Activated CD4-positive, alpha-beta T cell treated with anti-CD3 and anti-CD28 coated beads for 36 hours (primary cell): ENCODE results near the gene BTG4. TPM values are rescaled to one million over a fixed set of nuclear protein-coding genes. Genes with fewer than 3 reads are reported as not detected.

Experiments used
- ATAC-seq: fragments of 200-7000 bp; cut with Tn5 transposase; one replicate; pipeline ENCODE4 v1.10.0; 2021; ENCODE audit warnings: mild to moderate bottlenecking, moderate library complexity
- CTCF ChIA-PET: fragments of 350-600 bp; sonication (Branson Sonifier 250); formaldehyde crosslinking; loops from one replicate; lab custom pipeline; 2021; ENCODE audit warnings: antibody characterized with exemption; lab: Charles Lee
- POLR2A ChIA-PET: fragments of 350-600 bp; sonication (Branson Sonifier 250); formaldehyde crosslinking; loops from one replicate; lab custom pipeline; 2021; ENCODE audit warnings: antibody characterized with exemption, inconsistent platforms; lab: Charles Lee
- DNase-seq: peaks from one replicate; pipeline ENCODE4 v3.0.0-alpha.2; 2020
- H3K27ac Mint-ChIP-seq: one replicate; pipeline ENCODE4 v1.8.0; 2021; ENCODE audit warnings: mixed read lengths
- H3K27me3 Mint-ChIP-seq: one replicate; pipeline ENCODE4 v1.8.0; 2021; ENCODE audit warnings: mixed read lengths
- H3K36me3 Mint-ChIP-seq: one replicate; pipeline ENCODE4 v1.8.0; 2021; ENCODE audit warnings: low read depth, mixed read lengths
- H3K4me1 Mint-ChIP-seq: one replicate; pipeline ENCODE4 v1.8.0; 2021; ENCODE audit warnings: mixed read lengths
- H3K4me3 Mint-ChIP-seq: one replicate; pipeline ENCODE4 v1.8.0; 2021; ENCODE audit warnings: mild to moderate bottlenecking, moderate library complexity, mixed read lengths
- H3K9me3 Mint-ChIP-seq: one replicate; pipeline ENCODE4 v1.8.0; 2021; ENCODE audit warnings: low read depth, mixed read lengths
- intact Hi-C, 2 experiments: fragments of 100-400 bp; cut with DNase I in 1 of 2; cut with micrococcal nuclease in 1 of 2; formaldehyde crosslinking; loops; one replicate each; pipeline versions ENCODE4 v1.14.2 to v1.15.1; 2022 to 2024; cut with DNase I, micrococcal nuclease
- total RNA-seq, 2 experiments: library from RNA; stranded (reverse); gene quantifications; one replicate each; pipeline ENCODE4 v1.2.3, GENCODE V29; 2021

BTG4 gene
- total RNA-seq, 2 experiments from 2014 or later = not detected

GRCh38 chr11:111523343-111523742, 11.2 kb upstream of the BTG4 start:
- ATAC-seq (peak; percentile 77), DNase-seq (peak; percentile 53)
- H3K27ac Mint-ChIP-seq = peak overlapping the region; percentile 2
- peaks cover 5% of the 10 kb centered on the region for H3K27me3 Mint-ChIP-seq
- ChIA-PET CTCF (interaction anchor here (0.6 to 1.6 kb wide), 4 partner anchors 10 to 316 kb away, joined by 3 to 6 read pairs (median 4); partner anchors contain the start of gene BTG4), POLR2A (interaction anchor here (0.7 kb wide), 1 partner anchor 8 kb away, joined by 5 read pairs; no protein-coding TSS in a partner anchor)
- H3K36me3 Mint-ChIP-seq = no peaks in the 10 kb centered on the region
- H3K4me1 Mint-ChIP-seq = peaks cover 59% of the 10 kb centered on the region
- no peak overlapping the region for H3K4me3 Mint-ChIP-seq
- H3K9me3 Mint-ChIP-seq = no peaks in the 10 kb centered on the region
- intact Hi-C loops = loop anchor here in 1 of 2 experiments (5.0 to 10.0 kb wide), 2 partner anchors 691 to 1089 kb away; no protein-coding TSS in a partner anchor

- no peak overlapping the region for H3K4me3 Mint-ChIP-seq
- POLR2A ChIA-PET = interaction anchor here (0.7 kb wide), 1 partner anchor 9 kb away, joined by 5 read pairs; no protein-coding TSS in a partner anchor
- ATAC-seq (no peak), DNase-seq (no peak)
- H3K4me1 Mint-ChIP-seq = peaks cover 52% of the 10 kb centered on the region
- no peaks in the 10 kb centered on the region for H3K36me3 Mint-ChIP-seq
- CTCF ChIA-PET = interaction anchor here (1.6 kb wide), 1 partner anchor 9 kb away, joined by 6 read pairs; the partner anchor contains the start of gene BTG4
- intact Hi-C loops = loop anchor here in 1 of 2 experiments (5.0 to 10.0 kb wide), 2 partner anchors 690 to 1088 kb away; no protein-coding TSS in a partner anchor
- no peaks in the 10 kb centered on the region for H3K9me3 Mint-ChIP-seq
- peaks cover 5% of the 10 kb centered on the region for H3K27me3 Mint-ChIP-seq
- no peak overlapping the region for H3K27ac Mint-ChIP-seq
Measured at GRCh38 chr11:111522426-111522825, 10.2 kb upstream of the BTG4 start.

GRCh38 chr11:111521135-111521534, 8.9 kb upstream of the BTG4 start:
- ATAC-seq = peak; percentile 28
- Mint-ChIP-seq H3K27me3 (peaks cover 5% of the 10 kb centered on the region), H3K9me3 (no peaks in the 10 kb centered on the region), H3K4me3 (no peak overlapping the region), H3K4me1 (peaks cover 43% of the 10 kb centered on the region), H3K27ac (no peak overlapping the region), H3K36me3 (no peaks in the 10 kb centered on the region)
- ChIA-PET POLR2A (interaction anchor here (0.7 kb wide), 1 partner anchor 150 kb away, joined by 3 read pairs; no protein-coding TSS in a partner anchor), CTCF (interaction anchor here (0.7 kb wide), 1 partner anchor 411 kb away, joined by 4 read pairs; no protein-coding TSS in a partner anchor)
- intact Hi-C loops = loop anchor here in 1 of 2 experiments (5.0 to 10.0 kb wide), 2 partner anchors 689 to 1086 kb away; no protein-coding TSS in a partner anchor
- no peak for DNase-seq

- no peaks in the 10 kb centered on the region for H3K9me3 Mint-ChIP-seq
- intact Hi-C loops = loop anchor here in 1 of 2 experiments (5.0 to 10.0 kb wide), 2 partner anchors 688 to 1086 kb away; no protein-coding TSS in a partner anchor
- ChIA-PET POLR2A (interaction anchor here (0.7 kb wide), 1 partner anchor 150 kb away, joined by 3 read pairs; no protein-coding TSS in a partner anchor), CTCF (interaction anchor here (0.7 kb wide), 1 partner anchor 412 kb away, joined by 4 read pairs; no protein-coding TSS in a partner anchor)
- no peak for ATAC-seq
- H3K4me3 Mint-ChIP-seq = no peak overlapping the region
- H3K27ac Mint-ChIP-seq = no peak overlapping the region
- no peak for DNase-seq
- peaks cover 37% of the 10 kb centered on the region for H3K4me1 Mint-ChIP-seq
- peaks cover 5% of the 10 kb centered on the region for H3K27me3 Mint-ChIP-seq
- H3K36me3 Mint-ChIP-seq = no peaks in the 10 kb centered on the region
Measured at GRCh38 chr11:111520560-111520959, 8.4 kb upstream of the BTG4 start.

- H3K36me3 Mint-ChIP-seq = no peaks in the 10 kb centered on the region
- no peak overlapping the region for H3K4me3 Mint-ChIP-seq
- H3K9me3 Mint-ChIP-seq = no peaks in the 10 kb centered on the region
- no peak for ATAC-seq
- intact Hi-C loops = no loop called here
- DNase-seq = no peak
- H3K4me1 Mint-ChIP-seq = peaks cover 35% of the 10 kb centered on the region
- H3K27ac Mint-ChIP-seq = no peak overlapping the region
- ChIA-PET POLR2A (no interaction called here), CTCF (interaction anchor here (0.6 to 1.5 kb wide), 2 partner anchors 44 to 64 kb away, joined by 3 to 4 read pairs; no protein-coding TSS in a partner anchor)
- H3K27me3 Mint-ChIP-seq = peaks cover 16% of the 10 kb centered on the region
Measured at GRCh38 chr11:111518668-111519067, 6.5 kb upstream of the BTG4 start.

GRCh38 chr11:111515591-111515990, 3.4 kb upstream of the BTG4 start:
- H3K36me3 Mint-ChIP-seq = no peaks in the 10 kb centered on the region
- no peak overlapping the region for H3K4me3 Mint-ChIP-seq
- DNase-seq = no peak
- H3K9me3 Mint-ChIP-seq = no peaks in the 10 kb centered on the region
- ChIA-PET CTCF (no interaction called here), POLR2A (no interaction called here)
- peaks cover 24% of the 10 kb centered on the region for H3K4me1 Mint-ChIP-seq
- H3K27me3 Mint-ChIP-seq = peaks cover 30% of the 10 kb centered on the region
- ATAC-seq = no peak
- intact Hi-C loops = loop anchor here in 1 of 2 experiments (2.0 kb wide), 1 partner anchor 15 kb away; no protein-coding TSS in a partner anchor
- no peak overlapping the region for H3K27ac Mint-ChIP-seq

GRCh38 chr11:111514216-111515031, 2.2 kb upstream of the BTG4 start, which contains the start of gene HOATZ:
Gene HOATZ, plus strand, starts transcription at chr11:111514778. Its CDS starts 7 bp downstream, at chr11:111514785.
- DNase-seq = peak; percentile 46
- ChIA-PET CTCF (interaction anchor here (0.6 to 2.5 kb wide), 7 partner anchors 8 to 231 kb away, joined by 3 to 6 read pairs (median 3); no protein-coding TSS in a partner anchor), POLR2A (no interaction called here)
- Mint-ChIP-seq H3K4me1 (peaks cover 20% of the 10 kb centered on the region), H3K4me3 (peak within 1 kb of the TSS; percentile 2), H3K9me3 (no peaks in the 10 kb centered on the region), H3K27ac (no peak within 1 kb of the TSS), H3K27me3 (peaks cover 34% of the 10 kb centered on the region), H3K36me3 (no peaks in the 10 kb centered on the region)
- intact Hi-C loops = loop anchor here in 1 of 2 experiments (2.0 kb wide), 1 partner anchor 16 kb away; no protein-coding TSS in a partner anchor
- ATAC-seq = peak; percentile 23

- H3K9me3 Mint-ChIP-seq = no peaks in the 10 kb centered on the region
- H3K4me1 Mint-ChIP-seq = peaks cover 17% of the 10 kb centered on the region
- CTCF ChIA-PET = interaction anchor here (0.6 to 2.5 kb wide), 13 partner anchors 9 to 127 kb away, joined by 3 to 6 read pairs (median 3); no protein-coding TSS in a partner anchor
- DNase-seq (no peak), ATAC-seq (peak; percentile 45)
- intact Hi-C loops = no loop called here
- H3K27ac Mint-ChIP-seq = no peak overlapping the region
- H3K27me3 Mint-ChIP-seq = peaks cover 35% of the 10 kb centered on the region
- POLR2A ChIA-PET = interaction anchor here (1.0 kb wide), 1 partner anchor 18 kb away, joined by 4 read pairs; no protein-coding TSS in a partner anchor
- no peak overlapping the region for H3K4me3 Mint-ChIP-seq
- H3K36me3 Mint-ChIP-seq = no peaks in the 10 kb centered on the region
Measured at GRCh38 chr11:111513240-111513605, 1.0 kb upstream of the BTG4 start.

GRCh38 chr11:111510311-111510710, 1.9 kb downstream of the BTG4 start:
- Mint-ChIP-seq H3K9me3 (peaks cover 3% of the 10 kb centered on the region), H3K4me3 (no peak overlapping the region), H3K4me1 (peaks cover 17% of the 10 kb centered on the region), H3K27ac (no peak overlapping the region), H3K27me3 (peaks cover 43% of the 10 kb centered on the region), H3K36me3 (no peaks in the 10 kb centered on the region)
- ChIA-PET CTCF (interaction anchor here (0.7 kb wide), 1 partner anchor 88 kb away, joined by 3 read pairs; no protein-coding TSS in a partner anchor), POLR2A (no interaction called here)
- no peak for ATAC-seq
- intact Hi-C loops = no loop called here
- DNase-seq = no peak

- intact Hi-C loops = no loop called here
- no peak overlapping the region for H3K27ac Mint-ChIP-seq
- H3K27me3 Mint-ChIP-seq = peaks cover 35% of the 10 kb centered on the region
- H3K36me3 Mint-ChIP-seq = no peaks in the 10 kb centered on the region
- no peaks in the 10 kb centered on the region for H3K4me1 Mint-ChIP-seq
- ChIA-PET POLR2A (no interaction called here), CTCF (no interaction called here)
- ATAC-seq (no peak), DNase-seq (no peak)
- no peak overlapping the region for H3K4me3 Mint-ChIP-seq
- H3K9me3 Mint-ChIP-seq = peaks cover 3% of the 10 kb centered on the region
Measured at GRCh38 chr11:111502611-111503010, 9.6 kb downstream of the BTG4 start.

- peaks cover 2% of the 10 kb centered on the region for H3K9me3 Mint-ChIP-seq
- no peaks in the 10 kb centered on the region for H3K36me3 Mint-ChIP-seq
- CTCF ChIA-PET = interaction anchor here (1.0 to 1.7 kb wide), 2 partner anchors 13 to 23 kb away, joined by 3 read pairs; no protein-coding TSS in a partner anchor
- POLR2A ChIA-PET = no interaction called here
- ATAC-seq = no peak
- no peak overlapping the region for H3K4me3 Mint-ChIP-seq
- H3K27me3 Mint-ChIP-seq = peaks cover 32% of the 10 kb centered on the region
- intact Hi-C loops = no loop called here
- H3K27ac Mint-ChIP-seq = no peak overlapping the region
- DNase-seq = no peak
- no peaks in the 10 kb centered on the region for H3K4me1 Mint-ChIP-seq
Measured at GRCh38 chr11:111500481-111500880, 11.7 kb downstream of the BTG4 start.
